Measurements from ENCODE around the gene UCHL3.

GRCh38 chr13:75579529-75579928 lies 29.9 kb downstream of the UCHL3 start:
- TF ChIP-seq SIN3A (conservative IDR thresholded peaks at IDR 0.05 in 1 of 2, IDR thresholded peaks at IDR 0.05 in 1 of 2; ENCODE audit: low read depth in 1 of 2, low read length in 2 of 2) (no peak), CHD2 (IDR thresholded peaks at IDR 0.05; ENCODE audit: low read length) (no peak), GABPA (IDR thresholded peaks at IDR 0.05; ENCODE audit: borderline replicate concordance, insufficient read depth, low read length) (no peak), POLR2A (IDR thresholded peaks at IDR 0.05; ENCODE audit: control extremely low read depth in 1 of 2, low read depth in 2 of 2, low read length in 2 of 2) (no peak)

Measured in H1 (cell line).